MM.1S (cell line): Measurements from ENCODE around the gene DSCAML1.

ENCODE experiments used
- DNase-seq: peaks from one replicate; pipeline ENCODE4 v3.0.0-alpha.2; 2015
- H2AFZ ChIP-seq: fragments of 300-600 bp; sonication (generic); 2 replicates; pipeline ENCODE4 v1.6.0; 2016; ENCODE audit warnings: antibody characterized with exemption, low read length
- H3F3A ChIP-seq: fragments of 300-600 bp; sonication (generic); 2 replicates; pipeline ENCODE4 v1.6.1; 2016; ENCODE audit warnings: mild to moderate bottlenecking, antibody characterized with exemption, low read length, moderate library complexity, mixed read lengths; ENCODE audit not compliant: insufficient read depth
- H3K27ac ChIP-seq: fragments of 300-600 bp; sonication (generic); 2 replicates; pipeline ENCODE4 v1.5.1; 2016; ENCODE audit warnings: mild to moderate bottlenecking, low read length
- H3K27me3 ChIP-seq: fragments of 300-600 bp; sonication (generic); replicated peaks from 2 replicates; pipeline ENCODE4 v1.6.0; 2016; ENCODE audit warnings: low read length; ENCODE audit not compliant: insufficient read depth
- H3K36me3 ChIP-seq: fragments of 300-600 bp; sonication (generic); replicated peaks from 2 replicates; pipeline ENCODE4 v1.6.1; 2016; ENCODE audit warnings: mild to moderate bottlenecking, low read length, mixed read lengths; ENCODE audit not compliant: insufficient read depth
- H3K4me1 ChIP-seq: fragments of 300-600 bp; sonication (generic); 2 replicates; pipeline ENCODE4 v1.6.1; 2016; ENCODE audit warnings: low read length, mixed read lengths
- H3K4me2 ChIP-seq: fragments of 300-600 bp; sonication (generic); 2 replicates; pipeline ENCODE4 v1.6.0; 2016; ENCODE audit warnings: low read depth, low read length
- H3K4me3 ChIP-seq: fragments of 300-600 bp; sonication (generic); 2 replicates; pipeline ENCODE4 v1.5.1; 2016; ENCODE audit warnings: low read length, mixed read lengths
- H3K79me2 ChIP-seq: fragments of 300-600 bp; sonication (generic); 2 replicates; pipeline ENCODE4 v1.6.1; 2016; ENCODE audit warnings: mixed run types, low read length, mixed read lengths
- H3K9ac ChIP-seq: fragments of 300-600 bp; sonication (generic); 2 replicates; pipeline ENCODE4 v1.6.1; 2016; ENCODE audit warnings: low read length, mixed read lengths
- H3K9me2 ChIP-seq: fragments of 300-600 bp; sonication (generic); replicated peaks from 2 replicates; pipeline ENCODE4 v1.6.1; 2016; ENCODE audit warnings: mild to moderate bottlenecking, low read length, mixed read lengths; ENCODE audit not compliant: insufficient read depth
- H3K9me3 ChIP-seq: fragments of 300-600 bp; sonication (generic); replicated peaks from 2 replicates; pipeline ENCODE4 v1.6.1; 2016; ENCODE audit warnings: mild to moderate bottlenecking, low read length, mixed read lengths; ENCODE audit not compliant: insufficient read depth
- H4K20me1 ChIP-seq: fragments of 300-600 bp; sonication (generic); 2 replicates; pipeline ENCODE4 v1.6.1; 2016; ENCODE audit warnings: mild to moderate bottlenecking, low read length, moderate library complexity, mixed read lengths; ENCODE audit not compliant: insufficient read depth
- CTCF ChIP-seq: fragments of 300-600 bp; sonication (generic); IDR thresholded peaks from 2 replicates; pipeline ENCODE4 v1.5.1; 2016; ENCODE audit warnings: antibody characterized with exemption, low read length, mixed read lengths
- EZH2 ChIP-seq: fragments of 300-600 bp; sonication (generic); optimal IDR thresholded peaks from 2 replicates; pipeline ENCODE3; 2017; ENCODE audit warnings: low read depth, mild to moderate bottlenecking, antibody characterized with exemption, low read length, mixed read lengths
- EZH2phosphoT487 ChIP-seq: fragments of 300-600 bp; sonication (generic); IDR thresholded peaks from 2 replicates; pipeline ENCODE4 v1.6.1; 2018; ENCODE audit warnings: antibody characterized with exemption, low read length

The DSCAML1 gene

GRCh38 chr11:117745346-117745745 lies 51.7 kb downstream of the DSCAML1 start:
- H3K27ac ChIP-seq, result no peak overlapping the region
- H3F3A ChIP-seq, result no peaks in the 10 kb centered on the region
- no peaks in the 10 kb centered on the region for H3K9me3 ChIP-seq
- no peak overlapping the region for H2AFZ ChIP-seq
- no peak overlapping the region for H3K4me3 ChIP-seq
- H3K9me2 ChIP-seq, result no peaks in the 10 kb centered on the region
- H3K4me1 ChIP-seq, result no peaks in the 10 kb centered on the region
- no peak for DNase-seq
- H4K20me1 ChIP-seq, result no peaks in the 10 kb centered on the region
- H3K36me3 ChIP-seq, result no peaks in the 10 kb centered on the region
- TF ChIP-seq EZH2phosphoT487 (no peak), CTCF (no peak), EZH2 (no peak)
- H3K9ac ChIP-seq, result no peak overlapping the region
- no peaks in the 10 kb centered on the region for H3K79me2 ChIP-seq
- peaks cover 72% of the 10 kb centered on the region for H3K27me3 ChIP-seq
- H3K4me2 ChIP-seq, result no peak overlapping the region

GRCh38 chr11:117744471-117745150 lies 52.4 kb downstream of the DSCAML1 start:
- no peaks in the 10 kb centered on the region for H3F3A ChIP-seq
- no peak for TF ChIP-seq EZH2
- no peak for TF ChIP-seq CTCF
- TF ChIP-seq EZH2phosphoT487, result no peak
- no peak overlapping the region for H3K4me3 ChIP-seq
- H2AFZ ChIP-seq, result no peak overlapping the region
- no peaks in the 10 kb centered on the region for H3K9me3 ChIP-seq
- H3K27me3 ChIP-seq, result peaks cover 66% of the 10 kb centered on the region
- no peak overlapping the region for H3K27ac ChIP-seq
- DNase-seq, result no peak
- H3K36me3 ChIP-seq, result no peaks in the 10 kb centered on the region
- H3K9ac ChIP-seq, result no peak overlapping the region
- no peaks in the 10 kb centered on the region for H3K4me1 ChIP-seq
- H3K79me2 ChIP-seq, result no peaks in the 10 kb centered on the region
- no peak overlapping the region for H3K4me2 ChIP-seq
- H3K9me2 ChIP-seq, result no peaks in the 10 kb centered on the region
- no peaks in the 10 kb centered on the region for H4K20me1 ChIP-seq

- no peaks in the 10 kb centered on the region for H3K9me3 ChIP-seq
- H3F3A ChIP-seq, result no peaks in the 10 kb centered on the region
- no peak overlapping the region for H3K4me3 ChIP-seq
- no peaks in the 10 kb centered on the region for H3K79me2 ChIP-seq
- no peaks in the 10 kb centered on the region for H3K9me2 ChIP-seq
- TF ChIP-seq EZH2phosphoT487, result no peak
- DNase-seq, result no peak
- H3K9ac ChIP-seq, result no peak overlapping the region
- H3K27ac ChIP-seq, result no peak overlapping the region
- no peaks in the 10 kb centered on the region for H3K4me1 ChIP-seq
- no peak overlapping the region for H3K4me2 ChIP-seq
- peaks cover 55% of the 10 kb centered on the region for H3K27me3 ChIP-seq
- no peaks in the 10 kb centered on the region for H4K20me1 ChIP-seq
- H2AFZ ChIP-seq, result no peak overlapping the region
- H3K36me3 ChIP-seq, result no peaks in the 10 kb centered on the region
Observed at GRCh38 chr11:117743121-117743815, 53.7 kb downstream of the DSCAML1 start.
